HG03103 (cell line): ENCODE measurements around the gene ZDHHC21.

Experiments
- ATAC-seq: cut with Tn5 transposase; IDR thresholded peaks from one replicate; pipeline ENCODE4 v1.9.1; 2021; ENCODE audit warnings: low read depth; ENCODE audit not compliant: unreplicated experiment

ZDHHC21 gene

GRCh38 chr9:14633148-14633547 lies 60.1 kb downstream of the ZDHHC21 start:
- no peak for ATAC-seq

- ATAC-seq, result no peak
Measured at GRCh38 chr9:14627513-14627912, 65.7 kb downstream of the ZDHHC21 start.

- ATAC-seq, result no peak
Measured at GRCh38 chr9:14618836-14619420, 74.3 kb downstream of the ZDHHC21 start.

- ATAC-seq, result peak; percentile 88
Measured at GRCh38 chr9:14616188-14616982, 76.8 kb downstream of the ZDHHC21 start.

- ATAC-seq, result no peak
Measured at GRCh38 chr9:14608540-14608939, 84.7 kb downstream of the ZDHHC21 start.

- ATAC-seq, result no peak
Measured at GRCh38 chr9:14597171-14597799, 95.9 kb downstream of the ZDHHC21 start.

GRCh38 chr9:14593406-14593805 lies 99.8 kb downstream of the ZDHHC21 start:
- ATAC-seq, result no peak

GRCh38 chr9:14591411-14591810 lies 101.8 kb downstream of the ZDHHC21 start:
- ATAC-seq, result no peak

- peak; percentile 98 for ATAC-seq
Measured at GRCh38 chr9:14585730-14586473, 107.3 kb downstream of the ZDHHC21 start.

GRCh38 chr9:14584571-14584970 lies 108.7 kb downstream of the ZDHHC21 start:
- no peak for ATAC-seq

GRCh38 chr9:14578030-14578429 lies 115.2 kb downstream of the ZDHHC21 start:
- no peak for ATAC-seq

- no peak for ATAC-seq
Measured at GRCh38 chr9:14574173-14574572, 119.1 kb downstream of the ZDHHC21 start.

GRCh38 chr9:14573319-14573718 lies 119.9 kb downstream of the ZDHHC21 start:
- ATAC-seq, result no peak

- ATAC-seq, result no peak
Measured at GRCh38 chr9:14565352-14566016, 127.7 kb downstream of the ZDHHC21 start.

- ATAC-seq, result no peak
Measured at GRCh38 chr9:14563902-14564624, 129.2 kb downstream of the ZDHHC21 start.

- no peak for ATAC-seq
Measured at GRCh38 chr9:14561929-14562405, 131.3 kb downstream of the ZDHHC21 start.
